B cell (primary cell): ENCODE measurements around the gene ZNF423. TPM values are rescaled to one million over a fixed set of nuclear protein-coding genes. Genes with fewer than 3 reads are reported as not detected.
"Not testable (repeated sequence)": the region's sequence is repeated elsewhere in the genome, so short reads cannot be mapped to it uniquely, and the experiment has no call there.

Source experiments
- ATAC-seq: fragments of 200-7000 bp; cut with Tn5 transposase; one replicate; pipeline ENCODE4 v1.10.0; 2021; ENCODE audit warnings: low read depth, mild to moderate bottlenecking, moderate number of reproducible peaks, moderate library complexity
- CTCF ChIA-PET: fragments of 350-600 bp; sonication (Branson Sonifier 250); formaldehyde crosslinking; loops from one replicate; lab custom pipeline; 2021; ENCODE audit warnings: antibody characterized with exemption, inconsistent platforms; lab: Charles Lee
- POLR2A ChIA-PET: fragments of 350-600 bp; sonication (Branson Sonifier 250); formaldehyde crosslinking; loops from one replicate; lab custom pipeline; 2021; ENCODE audit warnings: antibody characterized with exemption; lab: Charles Lee
- DNase-seq: peaks from one replicate; pipeline ENCODE4 v3.0.0; 2013
- H2AFZ ChIP-seq: 2 replicates; pipeline ENCODE4 v1.6.1; 2012; ENCODE audit warnings: mild to moderate bottlenecking, low read depth, low read length; ENCODE audit not compliant: insufficient read depth, poor library complexity, severe bottlenecking
- H3K27ac ChIP-seq, 2 donors: 1 replicate in 1 of 2; 2 replicates in 1 of 2; pipeline ENCODE4 v1.5.1; 2012 to 2013; ENCODE audit warnings: low read length in 2 of 2, mild to moderate bottlenecking in 2 of 2, moderate library complexity in 1 of 2
- H3K27me3 ChIP-seq, 4 experiments: fragments of 200-600 bp in 1 of 4; sonication (generic) in 1 of 4; replicated peaks in 1 of 4; 1 replicate in 2 of 4; 2 replicates in 2 of 4; pipeline versions ENCODE4 v1.6.1 to v1.7.0; 2013 to 2016; ENCODE audit warnings: low read length in 3 of 4, mild to moderate bottlenecking in 2 of 4, mixed read lengths in 1 of 4, moderate library complexity in 1 of 4; ENCODE audit not compliant: insufficient read depth in 4 of 4, control insufficient read depth in 3 of 4; ENCODE audit errors: control extremely low read depth in 1 of 4
- H3K36me3 ChIP-seq, 2 experiments: replicated peaks in 1 of 2; 1 replicate in 1 of 2; 2 replicates in 1 of 2; pipeline versions ENCODE4 v1.6.1 to v1.7.1; 2013; ENCODE audit warnings: low read length in 1 of 2; ENCODE audit not compliant: insufficient read depth in 2 of 2, control insufficient read depth in 1 of 2; ENCODE audit errors: control extremely low read depth in 1 of 2, extremely low read depth in 1 of 2
- H3K4me1 ChIP-seq, 2 donors: fragments of 200-600 bp in 1 of 2; sonication (generic) in 1 of 2; 1 replicate in 1 of 2; 2 replicates in 1 of 2; pipeline versions ENCODE4 v1.5.1 to v1.6.1; 2013 to 2017; ENCODE audit warnings: low read length in 2 of 2; ENCODE audit not compliant: control insufficient read depth in 2 of 2, insufficient read depth in 2 of 2
- H3K4me2 ChIP-seq: replicated peaks from 2 replicates; pipeline ENCODE3; 2012; ENCODE audit warnings: mild to moderate bottlenecking, low read depth, low read length; ENCODE audit not compliant: poor library complexity, severe bottlenecking
- H3K4me3 ChIP-seq, 5 experiments: fragments of 200-600 bp in 1 of 5; sonication (generic) in 1 of 5; 1 replicate in 3 of 5; 2 replicates in 2 of 5; pipeline versions ENCODE4 v1.5.1 to v1.7.0; 2011 to 2016; ENCODE audit warnings: low read length in 4 of 5, mild to moderate bottlenecking in 4 of 5, low read depth in 2 of 5, control low read depth in 1 of 5, moderate library complexity in 1 of 5; ENCODE audit not compliant: insufficient read depth in 1 of 5; ENCODE audit errors: control extremely low read depth in 1 of 5, extremely low read depth in 1 of 5
- H3K79me2 ChIP-seq: fragments of 200-600 bp; sonication (generic); one replicate; pipeline ENCODE4 v1.6.0; 2016; ENCODE audit warnings: low read length; ENCODE audit not compliant: control insufficient read depth, insufficient read depth
- H3K9ac ChIP-seq: fragments of 200-600 bp; sonication (generic); 2 replicates; pipeline ENCODE4 v1.6.1; 2017; ENCODE audit warnings: mild to moderate bottlenecking, low read length, moderate library complexity
- H3K9me3 ChIP-seq, 3 donors: one replicate each; pipeline versions ENCODE4 v1.6.1 to v1.7.1; 2013; ENCODE audit warnings: low read length in 2 of 3; ENCODE audit not compliant: control insufficient read depth in 2 of 3, insufficient read depth in 1 of 3; ENCODE audit errors: control extremely low read depth in 1 of 3
- H4K20me1 ChIP-seq: 2 replicates; pipeline ENCODE4 v1.6.0; 2012; ENCODE audit warnings: mild to moderate bottlenecking, low read length; ENCODE audit not compliant: insufficient read depth, control insufficient read depth, poor library complexity, severe bottlenecking
- H3K27ac Mint-ChIP-seq: one replicate; pipeline ENCODE4 v1.8.0; 2021; ENCODE audit warnings: mixed read lengths
- H3K27me3 Mint-ChIP-seq: one replicate; pipeline ENCODE4 v1.8.0; 2021; ENCODE audit warnings: mixed read lengths
- H3K4me1 Mint-ChIP-seq: one replicate; pipeline ENCODE4 v1.8.0; 2021; ENCODE audit warnings: mixed read lengths
- H3K4me3 Mint-ChIP-seq: one replicate; pipeline ENCODE4 v1.8.0; 2021; ENCODE audit warnings: mixed read lengths
- H3K9me3 Mint-ChIP-seq: one replicate; pipeline ENCODE4 v1.8.0; 2022; ENCODE audit warnings: mixed read lengths; ENCODE audit not compliant: insufficient read depth
- EZH2 ChIP-seq: IDR thresholded peaks from 2 replicates; pipeline ENCODE4 v1.6.1; 2012; ENCODE audit warnings: borderline replicate concordance, low read depth, mild to moderate bottlenecking, moderate library complexity, low read length; ENCODE audit not compliant: insufficient read depth, poor library complexity, severe bottlenecking
- WGBS: methylation state at CpG from one replicate; pipeline ENCODE4 v1.1.5; 2013; ENCODE audit warnings: missing lambda C conversion rate; ENCODE audit not compliant: insufficient coverage; 5-methylcytosine and 5-hydroxymethylcytosine counted together
- intact Hi-C: fragments of 100-400 bp; cut with micrococcal nuclease; formaldehyde crosslinking; loops from one replicate; pipeline ENCODE4 v1.10.0; 2022
- polyA plus RNA-seq: library from polyadenylated mRNA; depleted of rRNA; stranded (reverse); fragments of >200 nt; gene quantifications from 2 replicates; pipeline ENCODE4 v1.2.3, GENCODE V29; 2012
- total RNA-seq, 2 donors: library from RNA; stranded (reverse); fragments of 120-200 nt in 1 of 2; gene quantifications; 1 replicate in 1 of 2; 2 replicates in 1 of 2; pipeline versions ENCODE4 v1.2.3 to v1.2.4, GENCODE V29; 2013 to 2022
- TF ChIP-seq, protein P1 (sequence below): fragments of 200-600 bp; IDR thresholded peaks from one replicate; pipeline ENCODE4 v1.8.0; 2022; ENCODE audit warnings: antibody characterized with exemption, mild to moderate bottlenecking

Gene ZNF423
- total and polyA plus RNA-seq, 2 donors (not counting 1 experiment from before 2014, with no cell fraction given), result not detected

DNA sequence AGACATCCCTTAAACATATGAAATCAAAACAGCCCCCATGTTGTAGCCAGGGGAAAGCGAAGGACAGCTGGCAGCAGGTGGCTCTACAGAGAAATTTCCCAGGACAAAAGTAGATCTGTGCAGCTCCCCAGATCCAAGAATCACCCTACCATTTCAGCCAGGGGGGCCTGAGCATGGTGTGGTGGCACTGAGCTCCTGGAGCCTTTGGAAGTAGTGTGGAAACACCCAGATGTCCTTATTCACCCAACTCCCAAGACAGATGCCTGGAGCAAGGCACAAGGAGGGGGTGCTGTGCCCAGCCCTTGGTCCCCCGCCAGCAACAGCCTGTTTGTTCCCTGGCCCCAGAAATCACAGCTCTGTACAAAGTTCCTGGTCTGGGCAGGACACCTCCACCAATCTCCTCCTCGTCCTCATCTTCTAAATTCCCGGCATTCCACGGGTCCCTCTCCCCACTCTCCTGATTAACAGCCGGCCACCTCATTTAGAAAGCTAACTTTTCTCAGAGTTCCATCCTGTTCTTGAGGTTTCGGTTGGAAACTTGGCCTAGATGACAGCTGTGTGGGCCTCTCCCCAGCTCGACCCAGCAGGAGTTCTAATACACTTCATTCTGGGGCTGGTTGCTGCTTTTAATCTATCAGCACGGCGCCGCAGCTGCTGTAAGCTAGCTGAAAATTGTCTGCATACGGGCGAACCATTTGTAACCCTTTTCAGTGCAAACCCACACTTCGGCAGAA, 291.2 kb downstream of the ZNF423 start:
- no peak overlapping the region for H3K4me3 Mint-ChIP-seq
- no peak for ATAC-seq
- no peaks in the 10 kb centered on the region for H3K9me3 ChIP-seq
- TF ChIP-seq EZH2, result no peak
- TF ChIP-seq, protein P1, sequence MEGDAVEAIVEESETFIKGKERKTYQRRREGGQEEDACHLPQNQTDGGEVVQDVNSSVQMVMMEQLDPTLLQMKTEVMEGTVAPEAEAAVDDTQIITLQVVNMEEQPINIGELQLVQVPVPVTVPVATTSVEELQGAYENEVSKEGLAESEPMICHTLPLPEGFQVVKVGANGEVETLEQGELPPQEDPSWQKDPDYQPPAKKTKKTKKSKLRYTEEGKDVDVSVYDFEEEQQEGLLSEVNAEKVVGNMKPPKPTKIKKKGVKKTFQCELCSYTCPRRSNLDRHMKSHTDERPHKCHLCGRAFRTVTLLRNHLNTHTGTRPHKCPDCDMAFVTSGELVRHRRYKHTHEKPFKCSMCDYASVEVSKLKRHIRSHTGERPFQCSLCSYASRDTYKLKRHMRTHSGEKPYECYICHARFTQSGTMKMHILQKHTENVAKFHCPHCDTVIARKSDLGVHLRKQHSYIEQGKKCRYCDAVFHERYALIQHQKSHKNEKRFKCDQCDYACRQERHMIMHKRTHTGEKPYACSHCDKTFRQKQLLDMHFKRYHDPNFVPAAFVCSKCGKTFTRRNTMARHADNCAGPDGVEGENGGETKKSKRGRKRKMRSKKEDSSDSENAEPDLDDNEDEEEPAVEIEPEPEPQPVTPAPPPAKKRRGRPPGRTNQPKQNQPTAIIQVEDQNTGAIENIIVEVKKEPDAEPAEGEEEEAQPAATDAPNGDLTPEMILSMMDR, result no peak
- no peaks in the 10 kb centered on the region for H3K27me3 ChIP-seq
- intact Hi-C loops, result no loop called here
- H3K4me2 ChIP-seq, result no peak overlapping the region
- DNase-seq, result no peak
- WGBS, result 91% methylated on average over 14 of the region's 14 CpGs
- H3K27ac Mint-ChIP-seq, result no peak overlapping the region
- no peaks in the 10 kb centered on the region for H3K9me3 Mint-ChIP-seq
- no peak overlapping the region for H2AFZ ChIP-seq
- H3K4me1 ChIP-seq, result no peaks in the 10 kb centered on the region
- H3K27ac ChIP-seq, result no peak overlapping the region
- H3K9ac ChIP-seq, result no peak overlapping the region
- H4K20me1 ChIP-seq, result no peaks in the 10 kb centered on the region
- CTCF ChIA-PET, result no interaction called here
- H3K4me1 Mint-ChIP-seq, result no peaks in the 10 kb centered on the region
- no peak overlapping the region for H3K4me3 ChIP-seq
- POLR2A ChIA-PET, result no interaction called here
- no peaks in the 10 kb centered on the region for H3K27me3 Mint-ChIP-seq
- H3K36me3 ChIP-seq, result no peaks in the 10 kb centered on the region
- no peaks in the 10 kb centered on the region for H3K79me2 ChIP-seq

DNA sequence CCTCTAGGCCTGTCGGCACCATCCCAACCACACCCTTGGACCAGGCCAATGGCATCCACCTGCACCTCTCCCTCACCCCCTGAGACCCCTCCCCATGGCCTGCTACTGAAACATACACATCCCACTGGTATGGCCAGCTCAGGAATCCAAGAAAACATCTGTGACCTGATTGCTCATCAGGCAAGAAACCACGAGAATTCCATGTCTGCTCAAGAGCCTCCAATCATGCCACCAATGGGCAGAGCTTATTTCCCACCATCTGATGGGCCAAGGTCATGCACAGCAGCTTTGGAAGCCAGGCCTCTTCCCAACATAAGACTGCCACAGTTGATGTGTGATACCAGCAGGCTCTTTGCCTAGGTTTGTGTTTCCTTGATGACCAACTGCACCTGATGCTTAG, 292.2 kb downstream of the ZNF423 start:
- Mint-ChIP-seq H3K27me3 (no peaks in the 10 kb centered on the region), H3K4me1 (no peaks in the 10 kb centered on the region), H3K27ac (no peak overlapping the region), H3K9me3 (no peaks in the 10 kb centered on the region), H3K4me3 (no peak overlapping the region)
- no peaks in the 10 kb centered on the region for H3K27me3 ChIP-seq
- ChIA-PET POLR2A (no interaction called here), CTCF (no interaction called here)
- DNase-seq (no peak), ATAC-seq (no peak)
- no peaks in the 10 kb centered on the region for H3K36me3 ChIP-seq
- H3K4me1 ChIP-seq, result no peaks in the 10 kb centered on the region
- TF ChIP-seq EZH2, result no peak
- TF ChIP-seq, protein P1, result no peak
- 96% methylated on average over 2 of the region's 2 CpGs for WGBS
- no peak overlapping the region for H3K27ac ChIP-seq
- intact Hi-C loops, result no loop called here
- no peak overlapping the region for H3K4me2 ChIP-seq
- H3K4me3 ChIP-seq, result no peak overlapping the region
- no peaks in the 10 kb centered on the region for H3K9me3 ChIP-seq
- H2AFZ ChIP-seq, result no peak overlapping the region
- H4K20me1 ChIP-seq, result no peaks in the 10 kb centered on the region
- no peaks in the 10 kb centered on the region for H3K79me2 ChIP-seq
- no peak overlapping the region for H3K9ac ChIP-seq

DNA sequence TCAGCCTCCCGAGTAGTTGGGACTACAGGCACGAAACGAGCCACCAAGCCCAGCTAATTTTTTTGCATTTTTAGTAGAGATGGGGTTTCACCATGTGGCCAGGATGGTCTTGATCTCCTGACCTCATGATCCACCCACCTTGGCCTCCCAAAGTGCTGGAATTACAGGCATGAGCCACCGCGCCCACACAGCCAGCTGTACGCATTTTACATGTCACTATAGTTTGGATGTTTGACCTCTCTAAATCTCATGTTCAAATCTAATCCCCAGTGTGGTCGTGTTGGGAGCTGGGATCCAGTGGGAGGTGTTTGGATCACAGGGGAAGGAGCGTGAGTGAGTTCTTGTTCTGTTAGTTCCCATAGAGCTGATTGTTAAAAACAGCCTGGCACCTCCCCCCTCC, 293.0 kb downstream of the ZNF423 start:
- CTCF ChIA-PET, result interaction anchor here (0.6 kb wide), 1 partner anchor 9 kb away, joined by 3 read pairs; no protein-coding TSS in a partner anchor
- H3K36me3 ChIP-seq, result not testable (repeated sequence)
- WGBS, result no CpG with 5 or more reads among the region's 8 CpGs

More for the DNA sequence above, 293.0 kb downstream of the ZNF423 start:
- H3K4me3 Mint-ChIP-seq, H3K9me3 Mint-ChIP-seq, H3K27ac Mint-ChIP-seq, H2AFZ ChIP-seq, ATAC-seq, H3K27ac ChIP-seq, DNase-seq, H4K20me1 ChIP-seq, intact Hi-C loops, H3K4me2 ChIP-seq, H3K4me1 Mint-ChIP-seq, H3K9ac ChIP-seq, H3K4me1 ChIP-seq, POLR2A ChIA-PET, H3K27me3 Mint-ChIP-seq, H3K4me3 ChIP-seq, H3K27me3 ChIP-seq, H3K9me3 ChIP-seq, H3K79me2 ChIP-seq: not testable (repeated sequence)
